CD4-positive, alpha-beta T cell treated with Interleukin-4 for 1 hour (primary cell): ENCODE measurements around the gene CDK5.
"Not testable (repeated sequence)": the region's sequence is repeated elsewhere in the genome, so short reads cannot be mapped to it uniquely, and the experiment has no call there.

ENCODE experiments used
- DNase-seq, 2 donors: peaks; one replicate each; pipeline ENCODE4 v3.0.0-alpha.2; 2020 to 2022

The CDK5 gene

DNA sequence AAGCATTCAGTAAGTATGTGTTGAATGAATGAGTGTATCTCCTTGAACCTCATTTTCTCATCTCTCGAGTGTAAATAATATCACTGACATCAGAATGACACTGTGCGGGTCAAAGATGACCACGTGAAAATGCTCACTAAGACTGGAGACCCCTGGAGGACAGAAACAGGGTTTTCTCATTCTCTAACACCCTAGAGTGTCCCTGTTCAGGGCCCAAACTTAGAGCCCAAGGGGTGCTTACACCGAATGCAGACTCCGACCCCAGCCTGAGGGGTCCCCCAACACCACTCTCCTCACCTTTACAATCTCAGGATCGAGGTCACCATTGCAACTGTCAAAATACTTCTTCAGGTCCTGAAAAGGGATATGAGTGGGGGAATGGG is 1.4 kb downstream of the CDK5 start:
- DNase-seq, result no peak

DNA sequence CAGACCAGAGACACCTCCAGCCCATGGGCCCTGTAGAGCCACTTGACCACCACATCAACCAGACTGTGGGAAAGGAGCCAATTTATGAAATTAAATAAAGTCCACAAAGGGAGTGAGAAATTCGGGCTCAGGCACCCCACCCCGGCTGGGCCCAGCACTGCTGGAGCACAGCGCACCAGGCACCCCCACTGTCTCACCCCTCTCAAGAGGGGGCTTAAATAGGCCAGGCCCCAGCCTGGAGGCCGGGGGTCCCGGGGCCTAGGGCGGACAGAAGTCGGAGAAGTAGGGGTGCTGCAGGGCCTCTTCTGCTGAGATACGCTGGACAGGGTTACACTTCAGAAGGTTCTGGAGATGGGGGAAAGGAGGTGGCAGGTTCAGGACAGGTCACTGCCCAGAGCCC is 3.9 kb downstream of the CDK5 start:
- DNase-seq, result no peak

DNA sequence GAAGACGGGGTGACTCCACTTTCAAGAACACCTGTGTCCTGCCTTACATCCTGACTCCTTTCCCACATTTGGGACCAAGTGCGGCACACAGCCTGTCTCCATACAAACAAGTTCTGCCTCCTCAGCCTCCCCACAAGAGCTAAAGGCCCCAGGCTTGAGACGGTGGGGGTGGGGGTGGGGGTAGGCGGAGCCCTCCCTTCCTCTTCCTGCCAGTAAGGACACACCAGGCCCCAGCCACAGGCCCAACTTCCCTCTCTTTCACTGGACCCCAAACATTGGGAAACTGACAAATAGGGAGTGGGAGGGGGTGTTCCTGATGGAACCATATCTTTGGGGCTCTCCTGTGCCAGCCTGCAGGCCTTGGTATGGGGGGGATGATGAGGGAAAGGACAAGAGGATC is 4.6 kb downstream of the CDK5 start:
- DNase-seq, result no peak

DNA sequence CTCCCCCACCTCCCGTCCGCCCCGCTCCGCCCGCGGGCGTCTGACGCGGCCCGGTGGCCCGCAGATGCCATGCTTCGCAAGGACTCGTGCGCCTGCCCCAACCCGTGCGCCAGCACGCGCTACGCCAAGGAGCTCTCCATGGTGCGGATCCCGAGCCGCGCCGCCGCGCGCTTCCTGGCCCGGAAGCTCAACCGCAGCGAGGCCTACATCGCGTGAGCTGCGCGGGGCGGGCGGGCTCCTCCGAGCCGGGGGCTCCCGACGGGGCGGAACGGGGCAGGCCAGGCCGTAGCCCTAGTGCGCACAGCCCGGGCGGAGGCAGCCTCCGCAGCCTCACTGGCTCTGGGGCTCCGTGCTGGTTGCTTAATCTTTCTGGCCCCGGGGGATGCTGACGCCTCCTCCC is 6.6 kb downstream of the CDK5 start:
- DNase-seq, result peak; percentile 39 to 55

DNA sequence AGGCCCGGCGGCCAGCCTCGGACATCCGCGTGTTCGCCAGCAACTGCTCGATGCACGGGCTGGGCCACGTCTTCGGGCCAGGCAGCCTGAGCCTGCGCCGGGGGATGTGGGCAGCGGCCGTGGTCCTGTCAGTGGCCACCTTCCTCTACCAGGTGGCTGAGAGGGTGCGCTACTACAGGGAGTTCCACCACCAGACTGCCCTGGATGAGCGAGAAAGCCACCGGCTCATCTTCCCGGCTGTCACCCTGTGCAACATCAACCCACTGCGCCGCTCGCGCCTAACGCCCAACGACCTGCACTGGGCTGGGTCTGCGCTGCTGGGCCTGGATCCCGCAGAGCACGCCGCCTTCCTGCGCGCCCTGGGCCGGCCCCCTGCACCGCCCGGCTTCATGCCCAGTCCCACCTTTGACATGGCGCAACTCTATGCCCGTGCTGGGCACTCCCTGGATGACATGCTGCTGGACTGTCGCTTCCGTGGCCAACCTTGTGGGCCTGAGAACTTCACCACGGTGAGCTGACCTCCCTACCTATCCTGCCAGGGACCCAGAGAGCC is 8.7 kb downstream of the CDK5 start:
- DNase-seq, result no peak

DNA sequence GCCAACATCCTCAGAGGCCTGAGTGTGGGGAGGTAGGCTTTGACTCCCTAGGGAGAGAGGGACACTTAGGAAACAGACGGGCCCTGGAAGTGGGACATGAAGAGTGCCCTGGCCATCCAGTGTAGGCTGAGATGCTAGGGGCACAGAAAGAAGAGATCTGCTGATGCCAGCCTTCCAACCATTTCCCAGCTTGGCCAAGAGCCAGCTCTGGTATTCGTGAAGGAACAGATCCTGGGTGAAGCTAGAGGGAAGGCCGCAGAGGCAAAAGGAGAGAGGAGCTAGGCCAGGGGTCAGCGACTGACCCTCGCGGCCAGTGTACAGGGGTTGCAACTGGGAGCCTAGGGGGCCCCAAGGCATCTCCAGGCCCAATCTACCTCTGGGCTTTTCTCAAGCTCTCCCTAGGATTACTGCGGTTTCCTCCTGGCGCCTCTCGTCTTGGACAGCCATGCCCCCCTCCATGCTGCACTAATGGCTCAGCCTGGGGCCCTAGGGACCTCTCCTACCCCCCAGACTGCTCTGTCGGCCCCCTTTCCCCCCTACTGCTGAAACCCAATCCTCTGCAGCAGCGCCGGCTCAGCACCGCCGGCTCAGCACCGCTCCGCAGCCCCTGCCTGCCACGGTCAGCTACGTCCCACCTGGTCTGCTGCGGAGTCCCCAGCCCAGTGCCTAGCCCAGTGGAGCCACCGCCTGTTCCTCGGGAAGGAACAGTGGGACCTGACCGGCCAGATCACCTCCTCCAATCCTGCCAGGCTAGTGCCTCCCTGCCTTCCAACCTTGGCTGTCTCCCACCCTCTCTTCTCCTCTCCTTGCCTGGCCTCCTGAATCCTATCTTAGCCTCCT is 9.5 kb downstream of the CDK5 start, which contains the start of gene ASIC3:
Gene ASIC3 (plus strand): TSS at position 556 of the 840 bp plus-strand sequence. CDS start 355 bp downstream, outside the sequence.
- DNase-seq, result no peak

DNA sequence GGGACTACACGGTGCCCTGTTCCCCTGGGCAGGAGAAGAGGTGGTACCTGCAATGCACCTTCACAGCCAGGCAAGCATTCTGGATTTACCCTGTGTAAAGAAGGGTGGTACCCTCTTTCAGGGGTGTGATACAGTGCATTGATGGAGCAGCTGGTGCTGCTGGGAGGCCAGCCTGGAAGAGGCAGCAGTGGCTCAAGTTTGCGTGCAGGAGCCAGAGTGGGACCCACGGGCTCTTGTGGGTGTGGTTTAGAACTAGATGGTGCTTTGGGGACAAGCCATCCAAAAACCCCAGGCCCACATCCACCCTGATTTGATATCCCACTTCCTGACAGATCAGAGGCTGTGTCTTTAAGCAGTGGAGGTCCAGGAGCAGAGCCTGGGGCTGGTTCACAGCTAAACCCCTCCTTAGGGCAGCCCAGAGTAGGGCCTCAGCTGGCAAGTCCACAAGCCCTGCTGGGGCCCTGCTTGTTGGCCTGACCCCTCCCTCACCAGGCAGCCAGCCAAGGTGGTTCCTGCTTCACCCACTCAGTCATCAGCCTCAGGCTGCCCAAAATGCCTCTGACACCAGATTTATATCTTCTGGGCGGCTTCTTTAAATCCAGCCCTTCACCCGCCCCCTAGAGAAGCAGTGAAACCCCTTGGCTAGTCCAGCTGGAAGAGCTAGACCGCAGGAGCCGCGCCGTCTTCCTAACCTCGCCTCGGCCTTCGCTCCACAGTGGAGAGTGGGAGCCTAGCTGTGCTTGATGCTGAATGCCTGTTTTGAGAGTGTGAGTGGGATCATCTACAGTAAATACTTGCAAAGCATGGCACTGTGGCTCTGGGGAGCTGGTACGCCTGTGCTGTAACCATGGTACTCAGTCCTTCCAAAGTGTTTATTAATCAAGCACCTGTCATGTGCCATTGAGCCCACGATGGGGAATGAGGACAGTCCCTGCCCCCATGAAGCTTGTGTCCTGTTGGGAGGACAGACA is 10.8 kb downstream of the CDK5 start:
- no peak for DNase-seq

DNA sequence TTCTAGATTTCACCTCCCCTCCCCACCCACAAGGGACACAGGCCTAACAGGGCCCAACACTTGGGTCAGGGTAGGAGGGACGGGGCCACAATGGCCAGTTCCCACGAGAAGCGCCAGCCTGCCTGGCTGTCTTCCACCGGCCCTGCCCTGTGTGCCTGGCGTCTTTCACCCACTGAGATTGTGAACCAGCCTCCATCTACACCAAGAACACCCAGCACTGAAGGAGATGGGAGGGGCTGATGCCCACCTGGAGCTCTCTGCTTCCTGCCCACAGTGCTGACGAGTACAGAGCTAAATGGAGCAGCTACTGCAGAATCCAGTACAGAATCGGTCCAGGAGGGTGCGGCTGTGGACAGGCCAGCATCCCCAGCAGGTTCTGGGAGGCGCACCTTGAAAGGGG is 11.7 kb downstream of the CDK5 start:
- no peak for DNase-seq

DNA sequence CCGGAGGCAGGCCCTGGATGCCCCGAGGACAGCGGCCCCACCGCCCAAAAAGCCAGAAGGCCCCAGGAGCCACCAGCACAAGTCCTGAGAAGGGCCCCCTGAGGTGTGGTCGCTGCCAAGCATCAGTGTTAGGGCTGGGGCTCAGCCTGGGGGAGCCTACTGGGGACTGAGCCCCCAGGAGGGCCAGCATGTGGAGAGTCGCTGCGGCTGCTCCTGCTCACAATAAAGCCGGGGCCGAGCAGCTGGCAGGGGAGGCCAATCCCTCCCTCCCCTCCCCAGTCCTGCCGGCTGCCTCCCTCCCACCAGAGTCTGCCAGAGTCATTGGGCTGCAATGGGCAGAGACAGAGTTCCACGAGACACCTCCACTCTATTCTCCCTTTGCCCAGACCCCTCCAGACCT is 12.4 kb downstream of the CDK5 start:
- DNase-seq, result no peak

DNA sequence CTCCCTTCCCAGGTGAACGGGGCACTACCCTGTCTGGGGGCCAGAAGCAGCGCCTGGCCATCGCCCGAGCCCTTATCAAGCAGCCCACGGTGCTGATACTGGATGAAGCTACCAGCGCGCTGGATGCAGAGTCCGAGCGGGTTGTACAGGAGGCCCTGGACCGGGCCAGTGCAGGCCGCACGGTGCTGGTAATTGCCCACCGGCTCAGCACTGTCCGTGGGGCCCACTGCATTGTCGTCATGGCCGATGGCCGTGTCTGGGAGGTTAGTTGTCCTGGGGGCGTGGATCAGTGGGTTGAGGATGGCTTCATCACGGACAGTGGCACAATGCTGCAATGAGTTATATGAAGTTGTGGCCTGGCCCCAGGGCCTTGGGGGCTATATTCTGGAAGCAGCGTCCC is 13.7 kb downstream of the CDK5 start:
- no peak for DNase-seq

DNA sequence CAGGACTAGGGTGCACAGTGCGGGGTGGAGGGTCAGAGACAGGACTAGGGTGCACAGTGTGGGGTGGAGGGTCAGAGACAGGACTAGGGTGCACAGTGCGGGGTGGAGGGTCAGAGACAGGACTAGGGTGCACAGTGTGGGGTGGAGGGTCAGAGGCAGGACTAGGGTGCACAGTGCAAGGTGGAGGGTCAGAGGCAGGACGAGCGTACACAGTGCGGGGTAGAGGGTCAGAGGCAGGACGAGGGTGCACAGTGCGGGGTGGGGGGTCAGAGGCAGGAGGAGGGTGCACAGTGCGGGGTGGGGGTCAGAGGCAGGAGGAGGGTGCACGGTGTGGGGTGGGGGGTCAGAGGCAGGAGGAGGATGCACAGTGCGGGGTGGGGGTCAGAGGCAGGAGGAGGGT is 14.2 kb downstream of the CDK5 start:
- not testable (repeated sequence) for DNase-seq

DNA sequence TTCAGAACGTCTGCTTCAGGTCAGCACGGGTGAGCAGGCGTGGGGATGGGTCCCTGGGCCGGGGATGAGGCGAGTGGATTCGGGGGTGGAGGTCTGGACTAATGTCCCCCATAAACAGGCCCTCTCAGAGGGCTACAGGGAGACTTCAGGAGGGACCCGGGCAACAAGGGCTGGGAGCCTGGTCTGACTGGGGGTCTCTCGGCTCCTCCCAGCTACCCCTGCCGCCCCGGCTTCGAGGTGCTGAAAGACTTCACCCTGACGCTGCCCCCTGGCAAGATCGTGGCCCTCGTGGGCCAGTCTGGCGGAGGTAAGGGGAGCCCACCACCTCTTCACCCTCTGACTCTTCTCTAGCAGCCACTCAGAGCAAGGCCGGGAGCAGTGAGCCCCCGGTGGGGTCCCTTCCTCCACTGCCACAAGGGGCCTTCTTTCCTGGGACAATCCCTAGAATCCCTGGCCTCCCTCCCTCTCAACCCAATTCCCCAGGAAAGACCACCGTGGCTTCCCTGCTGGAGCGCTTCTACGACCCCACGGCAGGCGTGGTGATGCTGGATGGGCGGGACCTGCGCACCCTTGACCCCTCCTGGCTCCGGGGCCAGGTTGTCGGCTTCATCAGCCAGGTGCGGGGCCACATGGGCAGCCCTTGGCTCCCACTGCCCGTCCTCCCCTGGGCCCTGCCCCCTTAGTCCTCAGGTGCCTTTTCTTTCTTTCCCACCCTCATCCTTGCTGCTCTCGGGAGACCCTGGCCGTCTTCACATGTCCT is 16.9 kb downstream of the CDK5 start:
- no peak for DNase-seq

DNA sequence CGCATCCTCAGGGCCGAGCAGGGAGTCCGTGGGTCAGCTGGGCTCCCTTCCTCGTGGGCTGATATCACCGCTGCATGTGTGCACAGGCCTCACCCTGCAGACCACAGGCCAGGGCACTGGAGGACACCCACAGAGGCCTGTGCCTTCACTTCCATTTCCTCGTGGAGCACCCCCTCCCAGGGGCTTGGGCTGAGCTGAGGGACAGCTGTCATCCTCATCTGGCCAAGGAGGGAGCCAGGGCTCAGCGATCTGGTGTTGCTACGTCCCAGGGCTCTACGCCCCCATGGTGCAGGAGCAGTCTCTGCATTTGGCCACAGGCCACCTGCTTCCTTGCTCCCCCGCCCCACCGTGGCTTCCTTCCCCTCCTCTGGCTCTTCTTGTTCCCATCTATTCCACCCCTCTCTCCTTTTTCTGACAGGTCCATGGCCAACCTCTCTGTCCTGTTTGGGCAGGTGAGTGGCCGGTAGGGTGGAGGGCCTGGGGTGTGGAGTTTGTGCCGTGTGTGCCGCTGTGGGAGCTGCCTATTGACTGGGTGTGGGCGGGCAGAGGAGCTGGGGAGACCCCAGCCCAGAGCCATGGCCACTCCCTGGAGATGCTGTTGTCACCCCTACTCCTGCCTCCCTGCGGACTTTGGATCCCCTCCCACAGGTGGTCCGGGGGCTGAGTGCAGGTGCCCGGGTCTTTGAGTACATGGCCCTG is 17.7 kb downstream of the CDK5 start:
- DNase-seq, result no peak

DNA sequence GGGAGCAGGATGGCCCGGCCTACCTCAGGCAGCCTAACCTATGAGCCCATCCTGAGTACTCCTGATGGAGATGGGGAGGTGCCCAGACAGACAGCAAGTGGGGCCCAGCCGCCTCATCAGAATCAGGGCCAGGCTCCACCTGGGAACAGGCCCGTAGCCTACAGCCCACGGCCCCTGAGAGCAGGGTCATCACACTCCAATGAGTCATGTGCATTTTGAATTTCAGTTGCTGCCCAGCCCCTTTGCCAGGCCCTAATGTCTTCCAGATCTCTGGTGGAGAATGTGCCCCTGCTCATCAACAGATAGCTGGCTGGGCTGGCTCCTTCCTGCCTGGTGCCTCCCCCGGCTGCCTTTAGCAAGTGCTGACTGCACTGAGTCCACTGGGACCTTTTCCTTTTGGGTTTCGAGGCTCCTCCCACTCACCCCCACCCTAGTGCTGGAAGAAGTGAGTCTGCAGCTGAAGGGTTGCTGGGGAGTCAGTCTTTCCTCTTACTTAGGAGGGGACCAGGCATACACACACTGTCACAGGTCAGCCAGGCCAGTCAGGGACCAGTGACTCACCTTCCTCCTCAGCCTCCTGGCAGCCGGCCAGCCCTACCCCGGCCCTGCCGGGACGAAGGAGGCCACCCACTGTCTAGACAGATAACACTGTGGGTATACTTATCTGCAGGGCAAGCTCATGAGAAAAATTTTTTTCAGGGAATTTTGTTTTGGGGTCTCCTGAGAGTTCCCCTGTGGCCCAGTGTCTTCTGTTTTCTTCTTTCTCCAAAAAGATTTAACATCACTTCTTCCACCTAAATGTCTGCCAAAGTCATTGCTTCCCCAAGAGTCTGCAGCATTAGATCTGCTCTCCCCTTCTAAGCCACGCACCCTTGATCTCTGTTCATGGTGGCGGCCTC is 18.5 kb downstream of the CDK5 start:
- peak in 1 of 2 donors; percentile 63 for DNase-seq

DNA sequence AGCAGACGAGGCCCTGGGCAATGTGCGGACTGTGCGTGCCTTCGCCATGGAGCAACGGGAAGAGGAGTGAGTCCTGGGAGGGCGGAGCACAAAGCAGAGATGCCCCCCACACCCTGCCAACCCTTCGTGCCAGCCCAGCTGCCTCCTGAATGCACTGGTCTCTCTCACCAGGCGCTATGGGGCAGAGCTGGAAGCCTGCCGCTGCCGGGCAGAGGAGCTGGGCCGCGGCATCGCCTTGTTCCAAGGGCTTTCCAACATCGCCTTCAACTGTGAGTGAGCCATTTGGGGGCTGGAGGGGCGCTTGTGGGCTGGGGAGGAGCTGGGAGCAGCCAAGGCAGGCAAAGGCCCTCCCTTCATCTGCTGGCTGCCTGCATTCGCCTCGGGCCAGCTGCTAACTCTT is 21.8 kb downstream of the CDK5 start:
- no peak for DNase-seq

DNA sequence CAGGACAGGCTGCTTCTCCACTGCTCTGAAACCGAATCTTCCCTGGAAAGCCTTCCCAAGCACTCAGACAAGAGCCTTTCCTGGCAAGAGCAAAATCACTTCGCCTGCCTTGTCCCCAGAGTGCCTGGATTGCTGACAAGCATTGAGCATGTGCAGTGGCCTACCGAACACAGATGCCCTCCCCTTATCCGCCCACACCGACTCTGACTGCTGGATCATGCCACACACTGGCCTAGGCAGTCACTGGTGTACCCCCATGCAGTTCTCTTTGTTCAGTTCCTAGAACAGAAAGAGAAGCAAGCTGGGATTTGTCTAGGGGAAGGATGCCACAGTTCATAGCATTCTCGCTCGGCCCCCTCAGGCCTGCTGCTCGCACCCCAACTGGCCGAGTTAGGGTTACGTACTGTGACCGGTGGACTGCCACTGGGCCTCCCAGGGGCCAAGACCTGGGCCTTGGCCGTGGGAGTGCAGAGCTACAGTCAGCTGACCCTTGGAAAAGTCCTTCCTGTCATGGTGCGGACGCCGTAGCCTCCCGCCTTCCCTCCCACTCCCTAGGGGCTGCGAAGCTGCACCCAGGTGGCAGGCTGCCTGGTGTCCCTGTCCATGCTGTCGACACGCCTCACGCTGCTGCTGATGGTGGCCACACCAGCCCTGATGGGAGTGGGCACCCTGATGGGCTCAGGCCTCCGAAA is 22.5 kb downstream of the CDK5 start:
- no peak for DNase-seq

DNA sequence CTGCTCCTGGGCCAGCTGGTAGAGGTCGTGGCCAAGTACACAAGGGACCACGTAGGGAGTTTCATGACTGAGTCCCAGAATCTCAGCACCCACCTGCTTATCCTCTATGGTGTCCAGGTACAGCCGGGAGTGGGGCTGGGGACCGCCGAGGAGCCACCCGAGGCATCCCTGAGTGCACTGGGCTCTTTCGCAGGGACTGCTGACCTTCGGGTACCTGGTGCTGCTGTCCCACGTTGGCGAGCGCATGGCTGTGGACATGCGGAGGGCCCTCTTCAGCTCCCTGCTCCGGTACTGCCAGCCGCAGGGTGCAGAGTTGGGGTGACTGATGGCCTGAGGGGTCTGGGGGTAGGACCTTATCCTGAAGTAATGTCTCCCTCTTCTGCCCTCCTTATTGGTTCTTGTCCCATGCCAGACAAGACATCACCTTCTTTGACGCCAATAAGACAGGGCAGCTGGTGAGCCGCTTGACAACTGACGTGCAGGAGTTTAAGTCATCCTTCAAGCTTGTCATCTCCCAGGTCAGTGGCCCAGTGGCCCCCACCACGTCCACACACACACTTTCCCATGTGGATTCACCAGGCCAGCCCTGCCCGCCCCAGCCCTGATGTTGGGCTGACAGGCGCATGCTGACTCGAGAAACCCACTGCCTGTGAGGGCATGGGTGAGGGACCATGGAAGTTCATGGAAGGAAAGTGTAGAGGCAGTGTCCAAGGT is 23.2 kb downstream of the CDK5 start:
- DNase-seq, result no peak

DNA sequence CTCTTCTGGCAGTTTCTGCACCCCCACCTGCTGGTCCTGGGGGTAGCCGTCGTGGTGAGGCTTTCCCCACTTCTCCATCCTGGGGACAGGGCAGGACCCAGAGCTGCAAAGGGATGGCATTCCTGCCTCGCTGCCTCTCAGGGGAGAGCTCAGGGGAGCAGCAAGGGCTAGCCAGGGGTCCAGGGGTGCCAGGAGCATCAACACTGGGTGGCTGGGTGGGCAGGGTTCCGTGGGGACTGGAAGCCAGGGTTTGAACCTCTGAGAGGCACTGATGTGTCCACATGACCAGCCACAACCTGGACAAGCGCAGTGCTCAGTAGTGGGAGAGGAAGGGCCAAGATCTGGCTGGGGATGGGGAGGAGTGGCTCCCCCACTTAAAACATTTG is 23.8 kb downstream of the CDK5 start:
- DNase-seq, result no peak
